HG02885 (cell line): ENCODE results near the gene FOXO3.

Source experiments
- ATAC-seq: cut with Tn5 transposase; IDR thresholded peaks from one replicate; pipeline ENCODE4 v1.9.1; 2021; ENCODE audit warnings: mild to moderate bottlenecking; ENCODE audit not compliant: unreplicated experiment, poor library complexity

Gene FOXO3

DNA sequence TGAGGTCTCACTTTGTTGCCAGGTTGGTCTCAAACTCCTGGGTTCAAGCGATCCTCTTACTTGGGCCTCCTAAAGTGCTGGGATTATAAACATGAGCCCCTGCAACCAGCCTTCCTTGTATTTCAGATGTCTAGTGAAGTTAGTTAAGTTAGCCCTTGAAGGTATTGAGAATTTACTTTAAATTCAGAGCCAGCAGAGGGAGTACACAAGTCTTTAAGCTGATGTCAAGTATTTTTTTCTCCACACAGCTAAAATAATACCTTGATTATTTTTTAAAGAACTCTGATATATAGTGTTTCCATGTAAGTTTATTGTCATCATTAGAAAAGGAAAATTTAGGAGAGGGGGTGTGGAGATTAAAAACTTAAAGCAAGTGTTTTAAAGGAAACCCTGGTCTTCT is 9.8 kb downstream of the FOXO3 start:
- no peak for ATAC-seq

DNA sequence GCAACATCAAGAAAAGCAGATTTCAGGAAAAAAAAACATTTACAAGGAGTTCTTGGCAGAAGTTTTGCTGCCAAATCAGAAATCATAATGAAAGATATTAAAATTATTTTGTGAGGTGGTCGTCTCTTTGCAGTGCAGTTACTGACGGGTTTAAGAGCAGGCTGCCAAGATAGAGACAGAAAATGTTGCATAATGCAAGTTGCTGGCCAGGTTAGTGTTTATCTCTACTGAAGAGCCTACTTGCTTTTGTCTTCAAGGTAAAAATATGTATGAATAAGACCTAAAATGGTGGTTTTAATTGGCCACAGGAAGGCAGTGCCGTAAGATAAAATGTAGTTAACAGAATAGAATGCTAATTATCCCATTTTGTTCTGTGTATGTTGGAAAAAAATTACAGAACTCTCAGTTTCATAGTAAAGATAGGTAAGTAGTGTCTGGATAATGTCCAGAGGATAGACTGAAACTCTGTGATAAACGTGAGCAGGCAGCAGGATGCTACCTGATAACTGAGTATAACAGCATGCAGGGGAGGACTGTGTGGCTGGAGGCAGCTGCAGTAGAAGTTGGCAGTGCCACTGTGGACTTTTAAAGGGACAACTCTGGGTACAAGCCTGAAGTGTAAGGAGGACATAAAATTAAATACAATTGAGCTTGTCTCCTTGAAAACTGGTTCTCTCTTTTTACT is 13.9 kb downstream of the FOXO3 start:
- no peak for ATAC-seq

DNA sequence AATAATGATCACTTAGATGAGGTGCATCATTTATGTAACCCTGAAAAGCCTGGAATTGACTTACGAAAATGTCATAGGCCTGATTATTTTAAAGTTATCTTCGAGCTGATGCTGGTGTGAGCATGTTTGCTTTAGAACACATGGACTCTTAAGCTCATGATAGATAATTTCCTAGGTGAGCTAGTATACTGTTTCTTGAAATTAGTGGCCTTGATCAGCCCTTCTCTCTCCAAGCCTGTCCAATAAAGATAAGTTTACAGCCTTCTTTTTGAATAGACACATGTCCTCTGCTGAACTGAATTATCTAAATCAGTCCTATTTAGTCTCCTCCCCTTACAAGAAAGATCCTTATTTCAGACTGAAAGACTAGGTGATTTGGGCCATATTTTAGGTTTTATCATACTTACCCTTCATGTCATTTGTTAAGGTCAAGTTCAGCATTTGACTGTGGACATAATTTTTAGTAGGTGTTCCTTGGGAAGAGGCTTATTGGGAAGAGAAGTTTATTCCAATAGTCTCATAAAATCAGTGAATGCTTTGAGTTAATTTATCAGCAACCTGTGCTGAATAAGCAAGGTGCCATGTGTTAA is 15.3 kb downstream of the FOXO3 start:
- ATAC-seq, result no peak

DNA sequence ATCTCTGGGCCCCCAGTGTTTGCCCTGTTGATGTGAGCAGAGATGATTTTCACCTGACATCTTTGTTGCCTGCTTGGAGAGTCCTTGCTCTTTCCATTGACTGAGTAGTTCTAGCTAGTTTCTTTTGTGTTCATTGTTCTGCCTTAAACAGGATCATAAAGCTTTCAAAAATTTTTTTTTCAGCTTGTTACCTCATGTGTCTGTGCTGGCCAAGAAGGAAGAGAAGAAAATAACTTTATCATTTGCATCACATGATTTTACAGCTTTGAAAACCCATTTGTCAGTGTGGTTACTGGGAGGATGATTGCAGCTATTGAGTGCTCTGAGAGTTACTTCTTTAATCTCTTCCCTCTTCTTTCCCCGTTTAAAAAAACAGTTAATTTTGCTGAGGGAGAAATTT is 16.0 kb downstream of the FOXO3 start:
- no peak for ATAC-seq

DNA sequence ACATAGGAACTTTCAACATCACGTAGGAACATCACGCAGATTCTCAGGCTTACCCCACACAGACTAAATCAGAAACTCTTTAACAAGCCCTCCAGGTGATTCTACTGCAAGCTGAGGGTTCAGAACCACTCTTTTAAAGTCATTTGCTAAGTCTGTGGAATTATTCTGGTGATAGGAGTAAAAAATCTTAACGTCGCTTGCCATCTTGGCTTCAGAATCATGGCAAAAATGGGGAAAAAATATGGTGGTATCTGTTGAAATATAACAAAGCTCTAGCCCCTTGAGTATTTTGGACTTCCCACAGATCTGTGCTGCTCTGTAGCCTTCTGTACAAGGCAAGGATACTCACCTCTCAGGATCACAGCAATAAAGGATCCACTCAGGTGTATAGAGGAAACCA is 17.4 kb downstream of the FOXO3 start:
- no peak for ATAC-seq

DNA sequence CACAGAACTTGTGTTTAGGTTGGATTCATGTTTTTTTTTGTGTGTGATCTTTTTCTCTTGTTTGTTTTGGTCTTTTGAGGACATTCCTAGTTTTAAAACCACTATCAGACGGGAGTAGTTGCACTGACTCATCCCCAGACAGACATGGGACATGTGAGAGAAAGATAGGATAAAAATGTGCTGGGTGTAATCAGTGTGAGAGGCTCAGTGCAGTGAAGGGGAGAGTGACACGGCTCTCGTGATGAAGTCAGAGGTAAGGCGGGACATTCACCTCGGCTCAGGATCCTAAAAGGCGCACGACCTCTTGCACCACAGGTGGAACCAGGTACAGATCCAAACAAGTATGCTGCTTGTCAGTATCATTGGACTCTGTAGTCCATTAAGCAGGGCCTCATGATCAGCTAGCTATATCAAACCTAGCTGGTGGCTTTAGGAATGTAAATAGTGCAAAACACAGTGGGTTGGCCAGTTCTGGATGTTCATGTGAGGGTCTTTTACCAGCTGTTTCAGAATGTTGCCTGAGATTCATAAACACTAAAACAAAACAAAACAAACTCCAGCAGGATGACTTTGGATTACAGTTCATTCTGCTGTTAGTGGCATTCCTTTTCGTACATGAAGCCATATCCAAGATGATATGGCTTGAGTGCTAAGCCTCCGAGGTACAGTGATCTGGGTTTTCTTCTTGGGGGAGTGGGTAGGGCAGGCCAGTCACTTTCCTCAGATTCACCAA is 18.0 kb downstream of the FOXO3 start:
- ATAC-seq, result no peak

DNA sequence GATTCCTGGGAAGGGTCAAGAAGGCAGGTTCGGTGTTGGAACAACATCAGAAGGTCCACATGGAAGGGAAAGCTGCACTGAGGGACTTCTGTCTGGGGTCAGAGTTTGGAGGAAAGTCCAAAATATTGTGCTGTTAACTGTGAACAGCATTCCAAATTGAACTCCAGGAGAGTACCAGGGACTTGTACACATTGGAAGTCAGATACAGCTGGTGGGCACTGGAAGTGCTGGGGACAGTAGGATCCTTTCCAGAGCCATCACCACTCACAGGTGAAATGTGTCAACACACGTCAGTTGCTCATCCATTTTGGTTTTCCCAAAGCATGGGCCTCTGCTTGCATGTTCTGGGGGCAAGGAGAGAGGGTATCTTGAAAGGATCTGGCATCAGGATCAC is 18.6 kb downstream of the FOXO3 start:
- no peak for ATAC-seq

DNA sequence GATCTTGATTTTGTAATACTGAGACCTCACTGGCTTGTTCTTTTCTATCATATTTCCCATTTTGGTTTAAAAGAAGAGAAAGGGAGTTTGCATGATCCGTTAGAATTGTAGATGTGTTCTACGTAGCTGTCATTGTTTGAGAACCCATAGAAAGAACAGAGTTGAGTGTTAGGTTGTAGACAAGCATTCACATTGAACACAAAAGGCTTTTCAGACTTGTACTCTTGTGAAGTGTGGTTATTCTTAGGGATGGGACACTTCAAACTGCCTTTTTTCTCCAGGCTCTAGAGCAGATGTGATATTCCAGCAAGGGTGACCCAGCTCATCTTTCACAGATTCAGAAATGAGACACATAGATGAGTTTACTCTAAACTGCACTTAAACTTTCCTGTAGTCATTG is 19.9 kb downstream of the FOXO3 start:
- ATAC-seq, result no peak

DNA sequence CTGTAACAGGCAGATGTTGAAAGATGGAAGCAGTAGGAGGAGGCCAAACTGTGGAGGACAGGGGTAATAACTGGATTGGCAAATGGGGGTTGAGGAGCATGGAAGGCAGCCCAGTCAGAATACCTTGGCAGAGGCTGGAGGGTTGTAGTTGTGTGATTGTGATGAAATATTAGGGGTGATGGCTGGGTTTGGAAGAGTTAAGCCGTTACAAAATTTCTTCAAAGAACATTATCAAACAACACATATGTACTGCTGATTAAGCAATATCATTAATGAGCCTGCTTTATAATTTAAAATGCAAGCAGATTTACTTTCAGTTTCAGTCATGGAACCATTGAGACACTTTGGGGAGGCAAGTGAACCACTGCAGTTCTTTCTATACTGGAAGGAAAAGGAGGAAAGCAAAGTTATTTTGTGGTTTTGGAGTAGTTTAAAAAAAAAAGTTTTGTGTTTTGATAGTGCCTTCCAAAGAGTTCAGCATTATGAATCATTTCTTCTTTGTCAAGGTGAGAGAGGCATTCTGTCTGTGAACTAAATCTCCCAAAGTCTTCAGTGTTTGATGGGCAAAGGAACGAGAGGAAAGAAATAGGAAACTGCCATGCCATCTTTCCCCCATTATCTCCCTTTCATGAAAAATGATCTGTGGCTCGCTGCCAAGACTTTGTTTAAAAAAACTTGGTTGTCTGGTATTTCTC is 20.7 kb downstream of the FOXO3 start:
- ATAC-seq, result no peak

DNA sequence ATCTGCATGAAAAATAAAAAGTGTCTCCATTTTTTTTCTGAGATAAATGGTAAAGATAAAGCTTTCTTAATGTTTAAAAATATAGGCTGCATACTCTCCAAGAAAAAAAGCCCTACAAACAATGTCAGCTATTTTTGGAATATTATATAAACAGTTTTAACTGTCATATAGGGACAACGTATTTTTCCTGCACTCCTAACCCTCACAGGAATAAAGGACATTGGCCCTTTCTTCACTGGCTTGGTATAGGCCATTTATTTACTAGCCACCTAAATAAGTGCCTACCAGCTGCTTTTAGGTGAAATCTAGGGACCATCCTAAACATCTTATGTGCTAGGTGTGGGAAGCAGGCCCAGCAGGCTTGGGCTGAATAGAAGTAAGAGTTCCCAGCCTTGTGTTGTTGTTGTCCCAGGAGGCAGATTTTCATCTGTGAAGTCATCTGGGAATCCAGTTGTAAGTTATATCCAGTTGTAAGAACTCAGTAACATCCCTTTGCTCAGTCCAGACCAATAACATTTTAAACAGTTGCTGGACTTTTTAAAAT is 21.3 kb downstream of the FOXO3 start:
- ATAC-seq, result no peak

DNA sequence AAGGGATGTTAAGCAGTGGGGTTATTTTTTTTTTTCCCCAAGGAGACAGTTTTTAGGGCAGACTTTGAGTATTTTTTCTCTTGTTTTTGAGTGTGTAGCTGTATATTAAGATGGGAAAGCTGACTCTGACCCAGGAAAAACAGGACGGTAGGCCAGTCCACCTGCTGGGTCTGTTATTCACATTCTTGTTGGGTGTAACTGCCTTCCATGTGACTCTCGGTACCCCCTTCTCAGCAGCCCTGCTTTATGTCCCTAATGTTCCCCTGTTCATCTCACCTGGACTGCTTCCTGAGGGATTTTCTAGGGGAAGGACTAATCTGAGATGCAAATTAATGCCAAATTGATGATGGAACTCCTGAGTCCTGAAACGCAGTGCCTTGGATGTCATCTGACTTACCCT is 21.9 kb downstream of the FOXO3 start:
- ATAC-seq, result no peak

DNA sequence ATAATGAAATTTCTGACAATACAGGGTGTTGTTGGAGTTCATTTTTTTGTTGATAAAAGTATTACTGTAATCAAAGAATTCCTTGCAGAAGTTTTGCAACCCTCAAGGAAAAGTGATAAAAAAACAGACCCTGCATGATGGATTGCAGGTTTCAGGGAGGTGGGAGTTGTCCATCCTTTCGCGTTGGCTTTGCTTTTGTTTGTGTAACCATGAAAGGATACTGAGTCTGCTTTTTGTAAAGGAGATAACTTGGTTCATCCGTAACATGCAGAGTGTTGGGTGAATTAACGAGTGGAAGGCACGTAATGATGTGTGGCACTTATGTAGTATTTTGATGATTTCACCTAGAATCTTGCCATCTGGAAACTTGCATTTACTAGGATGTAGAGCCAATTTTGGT is 23.6 kb downstream of the FOXO3 start:
- no peak for ATAC-seq

DNA sequence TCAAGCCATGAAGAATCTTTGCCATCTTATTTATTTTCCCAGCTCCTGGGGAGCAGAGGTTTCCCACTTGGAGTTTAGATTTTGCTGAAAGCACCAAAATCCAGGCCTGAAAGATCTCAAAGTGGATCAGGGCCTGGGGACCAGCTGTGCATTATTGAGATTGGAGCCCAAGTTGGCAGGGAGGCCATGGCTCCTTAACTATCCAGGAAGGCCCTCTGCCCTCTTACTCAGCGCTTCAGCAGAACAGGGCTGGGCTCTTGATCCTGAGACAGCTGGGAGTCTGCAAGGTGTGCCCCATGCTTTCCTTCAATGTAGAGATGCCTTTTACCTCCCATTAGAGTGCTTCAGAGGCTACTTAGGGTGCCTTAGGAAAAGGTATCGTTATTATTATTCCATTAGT is 24.6 kb downstream of the FOXO3 start:
- ATAC-seq, result no peak

DNA sequence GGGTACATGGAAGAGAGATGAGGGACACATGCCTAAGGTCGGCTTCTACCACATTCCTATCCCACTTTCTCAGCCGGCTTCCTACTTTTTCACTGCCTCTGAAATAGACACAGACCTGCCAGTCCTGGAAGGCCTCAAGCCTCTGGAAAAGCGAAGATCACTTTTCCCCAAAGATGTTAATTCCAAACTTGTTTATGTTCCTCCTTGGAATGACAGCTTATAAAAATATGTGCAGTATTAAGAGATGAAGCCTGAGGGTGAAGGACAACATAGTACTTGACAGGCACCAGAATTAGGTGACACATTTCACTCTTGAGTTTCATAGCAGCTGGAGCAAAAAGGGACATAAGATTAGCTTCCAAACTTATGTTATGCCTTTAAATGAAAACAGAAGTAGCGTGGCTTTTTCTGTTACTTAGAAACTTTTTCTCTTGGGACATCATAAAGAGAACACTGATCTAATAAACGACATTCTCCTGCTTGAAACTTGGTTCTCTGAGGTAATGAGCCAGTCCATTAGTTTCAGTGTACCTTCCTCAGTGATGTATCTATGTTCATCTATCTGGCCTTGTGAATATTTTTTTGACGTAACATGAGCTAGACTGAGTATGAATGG is 25.3 kb downstream of the FOXO3 start:
- ATAC-seq, result no peak

DNA sequence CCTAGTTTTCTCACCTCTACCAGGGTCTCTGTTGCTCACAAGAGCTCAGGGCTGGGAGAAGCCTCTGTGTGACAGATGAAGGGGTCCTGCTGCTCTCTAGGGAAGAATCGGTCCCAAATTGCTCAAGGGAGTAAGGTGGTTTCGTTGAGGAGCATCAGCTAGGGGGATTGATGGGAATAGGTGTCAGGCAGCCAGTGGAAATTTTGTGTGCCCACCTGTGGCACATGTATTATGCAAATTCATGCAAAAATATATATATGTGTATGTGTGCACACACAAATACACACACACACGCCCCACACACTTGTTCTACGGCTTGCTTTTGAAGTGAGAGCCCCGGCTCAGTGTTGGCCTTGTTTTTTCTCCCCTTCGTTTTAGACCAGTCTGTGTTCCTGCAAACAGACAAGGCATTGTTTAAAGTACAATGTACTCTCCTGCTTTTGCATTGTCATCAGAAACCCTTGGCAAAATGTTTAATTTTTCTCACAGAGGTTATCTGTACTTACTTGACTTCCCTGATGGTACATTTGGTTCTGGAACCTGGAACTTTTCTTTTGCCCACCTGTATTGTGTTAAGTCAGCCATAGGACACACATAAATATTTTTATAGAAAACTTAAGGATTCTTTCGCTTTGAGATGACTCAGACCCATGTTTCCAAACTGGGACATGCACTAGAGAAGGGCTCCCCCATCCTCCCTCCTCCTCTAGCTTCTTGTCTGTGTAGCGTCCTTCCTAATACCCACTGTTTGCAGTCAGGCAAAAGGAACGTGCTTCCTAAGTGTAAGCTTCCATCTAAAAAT is 26.7 kb downstream of the FOXO3 start:
- no peak for ATAC-seq

DNA sequence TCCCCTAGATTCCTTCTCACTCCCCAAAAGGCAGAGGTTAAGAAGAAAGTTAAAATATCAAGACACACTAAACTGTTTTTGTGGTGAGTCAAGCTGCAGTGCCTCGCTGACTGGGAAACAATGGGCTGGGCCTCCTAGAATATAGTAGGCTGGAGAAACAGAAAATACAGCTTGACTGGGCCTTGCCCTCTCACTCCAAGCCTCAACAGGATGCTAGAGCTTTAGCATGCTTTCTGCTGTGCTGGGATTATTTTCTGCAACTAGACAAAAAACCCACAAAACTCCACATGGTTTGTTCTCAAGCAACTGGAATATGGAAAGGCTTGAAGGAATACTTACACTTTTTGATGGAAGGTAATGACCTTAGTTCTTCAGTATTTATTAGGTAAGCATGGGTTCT is 27.9 kb downstream of the FOXO3 start:
- ATAC-seq, result no peak

DNA sequence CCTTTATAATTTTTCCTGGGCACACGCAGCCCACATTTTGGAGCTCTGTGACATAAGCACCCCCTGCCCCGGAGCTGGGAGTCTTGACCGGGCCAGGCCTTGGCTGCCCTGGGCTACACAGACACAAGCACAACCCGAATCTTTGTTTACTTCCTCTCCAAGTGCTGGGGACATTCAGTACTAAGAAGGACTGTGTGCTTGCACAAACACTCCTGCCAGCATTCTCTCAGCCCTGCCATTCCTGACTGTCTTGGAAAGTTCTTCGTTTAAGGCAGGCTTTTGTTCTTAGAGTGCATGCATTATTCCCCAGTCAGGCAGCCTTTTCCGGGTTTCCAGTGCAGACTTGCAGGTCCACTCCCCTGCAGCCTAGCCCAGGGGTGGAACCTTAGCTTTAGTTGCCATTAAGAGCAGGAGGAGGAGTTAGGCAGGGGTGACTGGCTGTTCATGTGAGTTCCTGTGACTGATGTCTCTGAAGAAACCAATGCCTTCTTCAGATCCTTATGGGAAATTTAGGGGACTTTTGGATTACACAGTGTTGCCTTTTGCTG is 28.6 kb downstream of the FOXO3 start:
- ATAC-seq, result no peak

DNA sequence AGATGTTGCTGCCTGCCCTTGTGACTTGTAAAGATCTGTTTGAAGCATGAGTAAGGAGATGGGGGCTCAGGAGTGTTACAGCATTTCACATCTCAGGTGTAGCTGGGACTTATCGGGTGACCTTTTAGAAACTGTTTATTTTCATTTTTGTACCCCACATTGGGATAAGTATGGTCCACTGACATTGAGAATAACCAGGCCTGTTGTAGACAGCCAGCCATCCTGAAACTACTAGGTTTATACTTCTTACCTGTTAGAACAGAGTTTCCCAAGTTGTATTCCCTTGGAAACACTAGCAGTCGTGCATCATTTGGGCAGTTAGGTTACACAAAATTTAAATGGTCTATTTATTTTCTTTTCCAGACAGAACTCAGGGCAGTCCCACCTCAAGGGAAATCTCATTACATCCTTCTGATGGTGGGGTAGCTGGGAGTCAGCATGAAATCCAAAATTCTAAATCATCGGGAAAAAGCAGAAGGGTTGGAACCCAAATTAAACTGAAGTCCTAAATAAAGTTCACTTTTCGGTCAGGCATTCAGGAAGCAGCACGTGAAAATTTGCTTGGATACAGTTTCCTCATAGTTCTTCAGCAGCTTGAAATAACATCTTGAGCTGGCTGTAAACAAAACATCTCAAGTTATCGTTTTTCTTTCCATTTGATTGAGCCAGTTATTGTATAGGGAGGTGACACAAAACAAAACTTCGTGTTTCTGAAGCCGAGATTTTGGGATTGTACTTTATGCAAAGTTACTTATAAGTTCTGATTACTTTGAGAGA is 30.5 kb downstream of the FOXO3 start:
- ATAC-seq, result no peak
